A549 (cell line): ENCODE data around the gene LDLRAD3.

Experiments used
- POLR2AphosphoS2 ChIP-seq: conservative IDR thresholded peaks from 2 replicates; pipeline ENCODE4 v1.6.1; 2012; ENCODE audit warnings: low read length, improper control_type of control experiment, inconsistent platforms
- TF ChIP-seq, protein P1 (sequence below): fragments of >200 bp; sonication (Bioruptor Twin); formaldehyde crosslinking; IDR thresholded peaks from 3 replicates; pipeline ENCODE4 v1.5.1; 2016

DNA sequence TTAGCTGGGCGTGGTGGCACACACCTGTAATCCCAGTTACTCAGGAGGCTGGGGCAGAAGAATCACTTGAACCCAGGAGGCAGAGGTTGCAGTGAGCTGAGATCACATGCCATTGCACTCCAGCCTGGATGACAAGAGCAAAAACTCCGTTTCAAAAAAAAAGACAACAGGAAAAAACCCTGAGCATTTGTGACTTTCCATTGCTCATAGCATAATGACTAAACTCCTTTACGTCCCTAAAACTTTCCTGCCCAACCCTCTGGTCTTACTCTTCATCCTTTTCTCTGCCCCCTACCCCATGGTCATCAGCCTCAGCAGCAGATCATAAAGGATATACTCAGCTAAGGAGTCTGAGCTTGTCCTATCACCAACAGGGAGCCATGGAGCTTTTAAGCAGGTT lies 6.8 kb upstream of the LDLRAD3 start:
- TF ChIP-seq, protein P1, sequence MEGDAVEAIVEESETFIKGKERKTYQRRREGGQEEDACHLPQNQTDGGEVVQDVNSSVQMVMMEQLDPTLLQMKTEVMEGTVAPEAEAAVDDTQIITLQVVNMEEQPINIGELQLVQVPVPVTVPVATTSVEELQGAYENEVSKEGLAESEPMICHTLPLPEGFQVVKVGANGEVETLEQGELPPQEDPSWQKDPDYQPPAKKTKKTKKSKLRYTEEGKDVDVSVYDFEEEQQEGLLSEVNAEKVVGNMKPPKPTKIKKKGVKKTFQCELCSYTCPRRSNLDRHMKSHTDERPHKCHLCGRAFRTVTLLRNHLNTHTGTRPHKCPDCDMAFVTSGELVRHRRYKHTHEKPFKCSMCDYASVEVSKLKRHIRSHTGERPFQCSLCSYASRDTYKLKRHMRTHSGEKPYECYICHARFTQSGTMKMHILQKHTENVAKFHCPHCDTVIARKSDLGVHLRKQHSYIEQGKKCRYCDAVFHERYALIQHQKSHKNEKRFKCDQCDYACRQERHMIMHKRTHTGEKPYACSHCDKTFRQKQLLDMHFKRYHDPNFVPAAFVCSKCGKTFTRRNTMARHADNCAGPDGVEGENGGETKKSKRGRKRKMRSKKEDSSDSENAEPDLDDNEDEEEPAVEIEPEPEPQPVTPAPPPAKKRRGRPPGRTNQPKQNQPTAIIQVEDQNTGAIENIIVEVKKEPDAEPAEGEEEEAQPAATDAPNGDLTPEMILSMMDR = no peak
- TF ChIP-seq POLR2AphosphoS2 = no peak
